Panc1 (cell line): ENCODE measurements around the gene APP.
"Not testable (repeated sequence)": the region's sequence is repeated elsewhere in the genome, so short reads cannot be mapped to it uniquely, and the experiment has no call there.

Experiments used
- CTCF ChIP-seq: fragments of 450-650 bp; IDR thresholded peaks from 2 replicates; pipeline ENCODE4 v1.5.1; 2017; ENCODE audit warnings: mild to moderate bottlenecking
- POLR2AphosphoS5 ChIP-seq: IDR thresholded peaks from 2 replicates; pipeline ENCODE4 v1.6.1; 2012; ENCODE audit warnings: mild to moderate bottlenecking, low read depth, low read length, moderate library complexity
- REST ChIP-seq, 2 experiments: IDR thresholded peaks; 2 replicates each; pipeline ENCODE4 v1.6.1; 2011 to 2012; ENCODE audit warnings: low read depth in 2 of 2, control low read depth in 1 of 2, low read length in 1 of 2, mild to moderate bottlenecking in 1 of 2, moderate library complexity in 1 of 2; ENCODE audit not compliant: insufficient read depth in 1 of 2
- TCF7L2 ChIP-seq: IDR thresholded peaks from 2 replicates; pipeline ENCODE4 v1.6.1; 2011; ENCODE audit warnings: mild to moderate bottlenecking, low read depth, low read length, inconsistent platforms

GRCh38 chr21:25918152-25918551 is 252.4 kb downstream of the APP start:
- TF ChIP-seq CTCF; POLR2AphosphoS5; REST (IDR thresholded peaks at IDR 0.05; ENCODE audit: insufficient read depth in 1 of 2, low read depth in 2 of 2, low read length in 1 of 2); TCF7L2: not testable (repeated sequence)
